Endothelial cell of umbilical vein (primary cell): Measurements from ENCODE around the gene LSM6. TPM values are rescaled to one million over a fixed set of nuclear protein-coding genes. Genes with fewer than 3 reads are reported as not detected.

ENCODE experiments used
- BruUV-seq: library from RNA; stranded (reverse); fragments of 400-500 nt; replicated peaks from 2 replicates; lab custom pipeline; 2021; lab: Mats Ljungman, UMichigan
- CTCF ChIA-PET: fragments of 300-600, 350-600 bp; sonication (Branson Sonifier 250); formaldehyde crosslinking; loops from one replicate; lab custom pipeline; 2021; ENCODE audit warnings: antibody characterized with exemption, inconsistent platforms; lab: Charles Lee
- POLR2A ChIA-PET: fragments of 300-600, 350-600 bp; sonication (Branson Sonifier 250); formaldehyde crosslinking; loops from one replicate; lab custom pipeline; 2021; ENCODE audit warnings: antibody characterized with exemption, inconsistent platforms; lab: Charles Lee
- DNase-seq: peaks from one replicate; pipeline ENCODE4 v3.0.0-alpha.2; 2011; ENCODE audit warnings: low read depth, low spot score
- FAIRE-seq: peaks from 2 replicates; lab custom pipeline; 2011; peaks lifted over from hg19 to GRCh38; lab: Jason Lieb, UNC
- H2AFZ ChIP-seq: 2 replicates; pipeline ENCODE4 v1.6.0; 2012; ENCODE audit warnings: low read depth, low read length, control low read depth, inconsistent platforms
- H3K27ac ChIP-seq: 2 replicates; pipeline ENCODE4 v1.5.1; 2011; ENCODE audit warnings: low read depth, mild to moderate bottlenecking, control low read depth, low read length, moderate library complexity; ENCODE audit not compliant: insufficient read depth
- H3K27me3 ChIP-seq, 2 experiments: 2 replicates each; pipeline versions ENCODE4 v1.6.0 to v1.6.1; 2011; ENCODE audit warnings: low read length in 2 of 2, mixed read lengths in 1 of 2; ENCODE audit not compliant: control insufficient read depth in 2 of 2, insufficient read depth in 2 of 2
- H3K36me3 ChIP-seq, 2 experiments: 2 replicates in 1 of 2; 3 replicates in 1 of 2; pipeline ENCODE4 v1.5.1; 2011; ENCODE audit warnings: low read length in 2 of 2, mild to moderate bottlenecking in 1 of 2, moderate library complexity in 1 of 2; ENCODE audit not compliant: control insufficient read depth in 2 of 2, insufficient read depth in 2 of 2; ENCODE audit errors: extremely low read depth in 1 of 2
- H3K4me1 ChIP-seq: 3 replicates; pipeline ENCODE4 v1.5.1; 2011; ENCODE audit warnings: mild to moderate bottlenecking, low read length; ENCODE audit not compliant: control insufficient read depth, insufficient read depth; ENCODE audit errors: extremely low read depth
- H3K4me2 ChIP-seq: 2 replicates; pipeline ENCODE4 v1.6.1; 2011; ENCODE audit warnings: low read length, control low read depth, mixed read lengths; ENCODE audit not compliant: insufficient read depth
- H3K4me3 ChIP-seq, 3 experiments: fragments of 200-600 bp in 1 of 3; sonication (generic), shearing (Covaris generic) in 1 of 3; replicated peaks in 1 of 3; 2 replicates each; pipeline ENCODE4 v1.5.1; 2011 to 2016; ENCODE audit warnings: control low read depth in 3 of 3, low read length in 3 of 3, mild to moderate bottlenecking in 2 of 3, inconsistent platforms in 1 of 3, low read depth in 1 of 3, moderate library complexity in 1 of 3; ENCODE audit not compliant: insufficient read depth in 1 of 3
- H3K79me2 ChIP-seq: 2 replicates; pipeline ENCODE4 v1.6.0; 2012; ENCODE audit warnings: low read length, inconsistent platforms; ENCODE audit not compliant: control insufficient read depth, insufficient read depth
- H3K9ac ChIP-seq: replicated peaks from 2 replicates; pipeline ENCODE3; 2011; ENCODE audit warnings: low read length, control low read depth; ENCODE audit not compliant: insufficient read depth; ENCODE audit errors: extremely low read depth
- H3K9me1 ChIP-seq: replicated peaks from 3 replicates; pipeline ENCODE4 v1.6.0; 2011; ENCODE audit warnings: mild to moderate bottlenecking, low read length; ENCODE audit not compliant: control insufficient read depth, insufficient read depth; ENCODE audit errors: extremely low read depth
- H3K9me3 ChIP-seq: replicated peaks from 2 replicates; pipeline ENCODE4 v1.5.1; 2012; ENCODE audit warnings: low read length, inconsistent platforms; ENCODE audit not compliant: control insufficient read depth, insufficient read depth
- H4K20me1 ChIP-seq: replicated peaks from 2 replicates; pipeline ENCODE3; 2011; ENCODE audit warnings: mild to moderate bottlenecking, low read length; ENCODE audit not compliant: control insufficient read depth, insufficient read depth; ENCODE audit errors: extremely low read depth
- CTCF ChIP-seq, 2 donors: IDR thresholded peaks; 1 replicate in 1 of 2; 2 replicates in 1 of 2; pipeline ENCODE4 v1.5.1; 2011; ENCODE audit warnings: low read length in 2 of 2, mild to moderate bottlenecking in 2 of 2, moderate library complexity in 2 of 2, control low read depth in 1 of 2, inconsistent platforms in 1 of 2, low read depth in 1 of 2; ENCODE audit not compliant: insufficient read depth in 1 of 2; ENCODE audit errors: extremely low read depth in 1 of 2
- EZH2 ChIP-seq: IDR thresholded peaks from 2 replicates; pipeline ENCODE4 v1.6.1; 2012; ENCODE audit warnings: borderline replicate concordance, low read depth, mild to moderate bottlenecking, moderate library complexity, low read length, inconsistent platforms; ENCODE audit not compliant: severe bottlenecking
- FOS ChIP-seq: IDR thresholded peaks from 2 replicates; pipeline ENCODE4 v1.6.1; 2011; ENCODE audit warnings: mild to moderate bottlenecking, low read length, moderate library complexity, borderline replicate concordance; ENCODE audit not compliant: insufficient read depth
- GATA2 ChIP-seq: IDR thresholded peaks from 2 replicates; pipeline ENCODE4 v1.7.0; 2011; ENCODE audit warnings: low read depth, mild to moderate bottlenecking, moderate library complexity, mixed read lengths, low read length; ENCODE audit not compliant: insufficient read length, insufficient read depth
- JUN ChIP-seq: IDR thresholded peaks from 2 replicates; pipeline ENCODE4 v1.6.1; 2011; ENCODE audit warnings: borderline replicate concordance, low read depth; ENCODE audit not compliant: insufficient read length, insufficient read depth
- MAX ChIP-seq: IDR thresholded peaks from 2 replicates; pipeline ENCODE4 v1.6.1; 2011; ENCODE audit not compliant: insufficient read depth, insufficient read length
- MYC ChIP-seq: IDR thresholded peaks from one replicate; pipeline ENCODE4 v1.6.1; 2011; ENCODE audit warnings: mild to moderate bottlenecking, low read depth, low read length
- POLR2A ChIP-seq: IDR thresholded peaks from 2 replicates; pipeline ENCODE4 v1.6.1; 2012; ENCODE audit warnings: low read depth, mild to moderate bottlenecking, control low read depth, low read length
- POLR2AphosphoS5 ChIP-seq: IDR thresholded peaks from 2 replicates; pipeline ENCODE4 v1.6.1; 2012; ENCODE audit warnings: low read depth, mild to moderate bottlenecking, control low read depth, low read length, moderate library complexity; ENCODE audit not compliant: insufficient read depth
- dilution Hi-C: fragments of 300-500 bp; cut with MboI; formaldehyde crosslinking; loops from one replicate; pipeline ENCODE4 v1.15.0; 2019; ENCODE audit warnings: low sequenced_read_pairs; ENCODE audit not compliant: extremely low pct_ligation_motif_present
- intact Hi-C: fragments of 100-400 bp; cut with micrococcal nuclease; formaldehyde crosslinking; loops from one replicate; pipeline ENCODE4 v1.10.0; 2022
- polyA plus RNA-seq, 4 experiments: library from polyadenylated mRNA; depleted of rRNA in 3 of 4; stranded (reverse) in 3 of 4; unstranded in 1 of 4; fragments of >200 nt; gene quantifications; 2 replicates each; pipeline versions ENCODE4 v1.2.1 to v1.2.3, GENCODE V29; 2011 to 2012; ENCODE audit warnings: missing spikeins in 1 of 4
- total RNA-seq: library from RNA; stranded (reverse); gene quantifications from 2 replicates; pipeline ENCODE4 v1.2.3, GENCODE V29; 2021

Gene LSM6
- total and polyA plus RNA-seq, 2 donors (not counting 3 experiments of a cell fraction or from before 2014, with no cell fraction given): 20.3 to 43.1 TPM

DNA sequence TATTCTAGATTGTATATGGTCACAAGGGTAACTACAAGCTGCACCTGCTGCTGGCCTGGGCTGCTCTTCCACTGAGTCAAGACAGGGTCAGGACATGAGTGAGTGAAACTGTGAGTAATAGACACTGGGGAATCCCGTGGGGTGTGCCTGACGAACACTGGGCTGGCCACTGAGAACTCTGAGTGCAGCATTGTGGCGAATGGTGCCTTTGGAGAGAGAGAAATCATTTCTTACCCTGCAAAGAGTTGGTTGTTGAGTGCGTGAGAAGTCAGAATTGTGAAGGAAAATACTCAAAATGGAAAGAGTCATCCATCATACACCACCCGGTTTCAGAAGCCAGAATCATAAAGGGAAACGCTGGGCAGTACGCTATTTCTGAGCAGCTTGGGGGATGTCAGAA is 43.1 kb upstream of the LSM6 start:
- Histone ChIP-seq H2AFZ (no peak overlapping the region), H3K4me2 (no peak overlapping the region), H3K27ac (no peak overlapping the region), H3K9me1 (no peaks in the 10 kb centered on the region), H3K4me1 (no peaks in the 10 kb centered on the region), H3K9ac (no peak overlapping the region), H3K27me3 (peaks cover 0 to 7% of the 10 kb centered on the region in 2 experiments), H3K79me2 (no peaks in the 10 kb centered on the region), H4K20me1 (no peaks in the 10 kb centered on the region), H3K36me3 (no peaks in the 10 kb centered on the region), H3K9me3 (no peaks in the 10 kb centered on the region), H3K4me3 (no peak overlapping the region)
- DNase-seq (no peak), FAIRE-seq (no peak)
- TF ChIP-seq POLR2A (no peak), POLR2AphosphoS5 (no peak), GATA2 (no peak), FOS (no peak), MYC (no peak), MAX (no peak), EZH2 (no peak), CTCF (IDR thresholded peaks at IDR 0.05; ENCODE audit: extremely low read depth in 1 of 2, insufficient read depth in 1 of 2, low read depth in 1 of 2, low read length in 2 of 2) (no peak), JUN (no peak)
- intact Hi-C loops: no loop called here
- ChIA-PET POLR2A (no interaction called here), CTCF (interaction anchor here (1.9 kb wide), 1 partner anchor 8 kb away, joined by 7 read pairs; no protein-coding TSS in a partner anchor)
- dilution Hi-C loops: no loop called here
- BruUV-seq: no TSS peak
